ENCODE measurements around the gene CHRNB2. TPM values are rescaled to one million over a fixed set of nuclear protein-coding genes. Genes with fewer than 3 reads are reported as not detected.

The CHRNB2 gene
- total and polyA plus RNA-seq, 2 of the 8 experiments (the other 6 are each of a cell fraction or from before 2014, with no cell fraction given) = 3.1 to 4.1 TPM

- TF ChIP-seq ASH2L (IDR thresholded peaks at IDR 0.05; ENCODE audit: low read length) (no peak), RBBP5 (IDR thresholded peaks at IDR 0.05; ENCODE audit: borderline replicate concordance, low read depth, low read length) (no peak), SP4 (IDR thresholded peaks at IDR 0.05; ENCODE audit: low read length) (no peak)
Measured at GRCh38 chr1:154574716-154575115, 7.1 kb downstream of the CHRNB2 start (continued).

Measured in H1 (cell line).